Small intestine (tissue), 7 donors: ENCODE measurements around the gene FAHD1. TPM values are rescaled to one million over a fixed set of nuclear protein-coding genes. Genes with fewer than 3 reads are reported as not detected.

Experiments used
- DNase-seq, 2 donors: peaks; one replicate each; pipeline versions ENCODE4 v3.0.0 to v3.0.0-alpha.2; 2013
- FAIRE-seq: peaks from 2 replicates; lab custom pipeline; 2012; peaks lifted over from hg19 to GRCh38; lab: Jason Lieb, UNC
- H3K27ac ChIP-seq, 3 donors: one replicate each; pipeline ENCODE4 v1.5.1; 2013; ENCODE audit warnings: low read length in 2 of 3, mild to moderate bottlenecking in 2 of 3, control low read depth in 1 of 3, inconsistent platforms in 1 of 3, low read depth in 1 of 3, moderate library complexity in 1 of 3
- H3K27me3 ChIP-seq, 3 donors: one replicate each; pipeline ENCODE4 v1.6.1; 2013; ENCODE audit warnings: low read length in 3 of 3, inconsistent platforms in 1 of 3; ENCODE audit not compliant: control insufficient read depth in 3 of 3, insufficient read depth in 3 of 3
- H3K36me3 ChIP-seq, 3 donors: one replicate each; pipeline ENCODE4 v1.6.1; 2013; ENCODE audit warnings: low read length in 3 of 3, inconsistent platforms in 1 of 3, low read depth in 1 of 3, mild to moderate bottlenecking in 1 of 3, moderate library complexity in 1 of 3; ENCODE audit not compliant: control insufficient read depth in 3 of 3, insufficient read depth in 2 of 3
- H3K4me1 ChIP-seq, 3 donors: one replicate each; pipeline ENCODE4 v1.6.1; 2013; ENCODE audit warnings: low read length in 2 of 3, inconsistent platforms in 1 of 3, low read depth in 1 of 3, mild to moderate bottlenecking in 1 of 3, moderate library complexity in 1 of 3; ENCODE audit not compliant: control insufficient read depth in 3 of 3, insufficient read depth in 2 of 3
- H3K4me3 ChIP-seq, 3 donors: one replicate each; pipeline ENCODE4 v1.5.1; 2013; ENCODE audit warnings: low read length in 3 of 3, control low read depth in 1 of 3, inconsistent platforms in 1 of 3, low read depth in 1 of 3, mild to moderate bottlenecking in 1 of 3, moderate library complexity in 1 of 3
- H3K9me3 ChIP-seq, 2 donors: one replicate each; pipeline ENCODE4 v1.6.1; 2013; ENCODE audit warnings: low read depth in 1 of 2, low read length in 1 of 2; ENCODE audit not compliant: control insufficient read depth in 2 of 2, insufficient read depth in 1 of 2
- WGBS, 3 donors: extraction: QIAGEN DNeasy Blood & Tissue Kit; methylation state at CpG; one replicate each; pipeline ENCODE4 v1.1.7; 2013; 5-methylcytosine and 5-hydroxymethylcytosine counted together
- polyA plus RNA-seq, 4 donors: library from polyadenylated mRNA; stranded (reverse) in 3 of 4; unstranded in 1 of 4; fragments of 200-250 nt in 3 of 4; fragments of 120-200 nt in 1 of 4; gene quantifications; one replicate each; pipeline versions ENCODE4 v1.2.1 to v1.2.3, GENCODE V29; 2013
- donor health status: healthy with polysubstance abuse.
- donor health status: control.
- donor health status: control.
- donor health status: Bipolar disorder and iron deficiency.
- donor health status: healthy.

FAHD1 gene
- polyA plus RNA-seq, 4 donors, result 55.1 to 181 (median 76.7) TPM

- Histone ChIP-seq H3K36me3 (peaks cover 4 to 53% (median 5%) of the 10 kb centered on the region in 3 donors), H3K4me1 (no peaks in the 10 kb centered on the region), H3K4me3 (no peak overlapping the region), H3K9me3 (no peaks in the 10 kb centered on the region), H3K27ac (no peak overlapping the region), H3K27me3 (no peaks in the 10 kb centered on the region)
- no peak for FAIRE-seq
- WGBS, 3 donors, result 87 to 90% (median 88%) methylated on average over 10 of the region's 10 CpGs
- DNase-seq, result no peak
These were observed 19.4 kb upstream of the FAHD1 start for GRCh38 chr16:1807626-1808025.

GRCh38 chr16:1808691-1809090, 18.3 kb upstream of the FAHD1 start:
- FAIRE-seq (no peak), DNase-seq (no peak)
- Histone ChIP-seq H3K4me1 (no peaks in the 10 kb centered on the region), H3K9me3 (no peaks in the 10 kb centered on the region), H3K36me3 (peaks cover 4 to 59% (median 5%) of the 10 kb centered on the region in 3 donors), H3K27ac (no peak overlapping the region), H3K4me3 (no peak overlapping the region), H3K27me3 (no peaks in the 10 kb centered on the region)
- WGBS, 3 donors, result 81 to 85% (median 81%) methylated on average over 18 of the region's 18 CpGs

- H3K36me3 ChIP-seq, result peaks cover 4 to 61% (median 5%) of the 10 kb centered on the region in 3 donors
- H3K27ac ChIP-seq, result no peak overlapping the region
- H3K27me3 ChIP-seq, result no peaks in the 10 kb centered on the region
- WGBS, 3 donors, result 54 to 71% (median 59%) methylated on average over 22 to 28 of the region's 28 CpGs
- no peak overlapping the region for H3K4me3 ChIP-seq
- no peaks in the 10 kb centered on the region for H3K9me3 ChIP-seq
- DNase-seq, result peak; percentile 43 to 49
- no peaks in the 10 kb centered on the region for H3K4me1 ChIP-seq
- FAIRE-seq, result no peak
These were observed 17.7 kb upstream of the FAHD1 start for GRCh38 chr16:1809281-1809801.

GRCh38 chr16:1810106-1810505, 16.9 kb upstream of the FAHD1 start:
- Histone ChIP-seq H3K4me3 (no peak overlapping the region), H3K36me3 (peaks cover 4 to 58% (median 8%) of the 10 kb centered on the region in 3 donors), H3K4me1 (no peaks in the 10 kb centered on the region), H3K9me3 (no peaks in the 10 kb centered on the region), H3K27me3 (no peaks in the 10 kb centered on the region), H3K27ac (no peak overlapping the region)
- 94 to 97% (median 96%) methylated on average over 16 of the region's 16 CpGs for WGBS, 3 donors
- FAIRE-seq (no peak), DNase-seq (no peak)

- Histone ChIP-seq H3K4me1 (no peaks in the 10 kb centered on the region), H3K4me3 (no peak overlapping the region), H3K36me3 (peaks cover 4 to 60% (median 10%) of the 10 kb centered on the region in 3 donors), H3K9me3 (no peaks in the 10 kb centered on the region), H3K27me3 (no peaks in the 10 kb centered on the region), H3K27ac (no peak overlapping the region)
- no peak for FAIRE-seq
- DNase-seq, result no peak
- WGBS, 3 donors, result 96 to 97% (median 97%) methylated on average over 10 to 16 of the region's 16 CpGs
These were observed 16.5 kb upstream of the FAHD1 start for GRCh38 chr16:1810536-1810935.

GRCh38 chr16:1812732-1813163, 14.3 kb upstream of the FAHD1 start:
- 14 to 23% (median 23%) methylated on average over 17 of the region's 17 CpGs for WGBS, 3 donors
- Histone ChIP-seq H3K9me3 (no peaks in the 10 kb centered on the region), H3K4me1 (no peaks in the 10 kb centered on the region), H3K27me3 (no peaks in the 10 kb centered on the region), H3K4me3 (no peak overlapping the region), H3K36me3 (peaks cover 7 to 69% (median 9%) of the 10 kb centered on the region in 3 donors), H3K27ac (no peak overlapping the region)
- DNase-seq (peak; percentile 71 to 77), FAIRE-seq (no peak)

- no peak overlapping the region for H3K4me3 ChIP-seq
- no peaks in the 10 kb centered on the region for H3K9me3 ChIP-seq
- no peaks in the 10 kb centered on the region for H3K27me3 ChIP-seq
- WGBS, 3 donors, result 89 to 95% (median 93%) methylated on average over 11 of the region's 11 CpGs
- DNase-seq, result no peak
- no peaks in the 10 kb centered on the region for H3K4me1 ChIP-seq
- no peak overlapping the region for H3K27ac ChIP-seq
- H3K36me3 ChIP-seq, result peaks cover 6 to 70% (median 11%) of the 10 kb centered on the region in 3 donors
- FAIRE-seq, result no peak
These were observed 11.5 kb upstream of the FAHD1 start for GRCh38 chr16:1815461-1815860.

GRCh38 chr16:1816396-1817275, 10.4 kb upstream of the FAHD1 start:
- no peaks in the 10 kb centered on the region for H3K27me3 ChIP-seq
- WGBS, 3 donors, result 93 to 95% (median 93%) methylated on average over 35 to 40 of the region's 40 CpGs
- H3K4me1 ChIP-seq, result no peaks in the 10 kb centered on the region
- H3K4me3 ChIP-seq, result no peak overlapping the region
- no peaks in the 10 kb centered on the region for H3K9me3 ChIP-seq
- peaks cover 6 to 77% (median 11%) of the 10 kb centered on the region in 3 donors for H3K36me3 ChIP-seq
- no peak overlapping the region for H3K27ac ChIP-seq
- DNase-seq (no peak), FAIRE-seq (no peak)
